ENCODE results near the gene ZYG11B.
"Not testable (repeated sequence)": the region's sequence is repeated elsewhere in the genome, so short reads cannot be mapped to it uniquely, and the experiment has no call there.

Gene ZYG11B

GRCh38 chr1:52759908-52760307 is 33.7 kb downstream of the ZYG11B start:
- no peak for DNase-seq

- DNase-seq = no peak
Measured at GRCh38 chr1:52767596-52768280, 41.5 kb downstream of the ZYG11B start.

- no peak for DNase-seq
Measured at GRCh38 chr1:52769346-52770033, 43.2 kb downstream of the ZYG11B start.

DNA sequence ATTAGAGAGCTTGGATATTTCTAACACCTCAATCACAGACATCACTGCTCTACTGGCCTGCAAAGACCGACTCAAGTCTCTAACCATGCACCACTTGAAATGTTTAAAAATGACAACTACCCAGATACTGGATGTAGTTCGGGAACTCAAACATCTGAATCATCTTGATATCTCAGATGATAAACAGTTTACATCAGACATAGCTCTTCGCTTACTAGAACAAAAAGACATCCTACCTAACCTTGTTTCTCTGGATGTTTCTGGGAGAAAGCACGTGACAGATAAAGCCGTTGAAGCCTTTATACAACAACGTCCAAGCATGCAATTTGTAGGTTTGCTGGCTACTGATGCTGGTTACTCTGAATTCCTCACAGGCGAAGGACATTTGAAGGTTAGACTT is 45.1 kb downstream of the ZYG11B start:
- DNase-seq = no peak

GRCh38 chr1:52786148-52786547 is 59.9 kb downstream of the ZYG11B start:
- DNase-seq = no peak

- not testable (repeated sequence) for DNase-seq
Measured at GRCh38 chr1:52790429-52790828, 64.2 kb downstream of the ZYG11B start.

DNA sequence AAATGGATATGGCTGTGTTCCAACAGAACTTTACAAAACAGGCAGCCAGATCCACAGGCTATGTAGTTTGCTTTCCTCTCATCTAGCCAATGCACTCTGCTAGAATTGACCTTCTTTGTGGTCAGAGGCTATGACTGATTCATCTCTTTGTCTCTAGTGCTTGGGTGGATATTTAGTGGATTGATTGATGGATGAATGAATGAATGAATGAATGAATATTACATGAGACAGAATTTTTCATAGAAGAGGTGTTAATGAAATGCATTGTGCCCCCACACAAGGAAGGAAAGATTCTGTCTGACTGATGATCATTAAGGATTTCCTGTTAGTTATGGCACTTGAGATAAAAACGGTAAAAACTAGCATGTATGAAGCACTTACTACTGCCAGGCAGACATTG is 65.8 kb downstream of the ZYG11B start:
- DNase-seq = no peak

- DNase-seq = not testable (repeated sequence)
Measured at GRCh38 chr1:52793717-52794116, 67.5 kb downstream of the ZYG11B start.

GRCh38 chr1:52795464-52795863 is 69.2 kb downstream of the ZYG11B start:
- no peak for DNase-seq

DNA sequence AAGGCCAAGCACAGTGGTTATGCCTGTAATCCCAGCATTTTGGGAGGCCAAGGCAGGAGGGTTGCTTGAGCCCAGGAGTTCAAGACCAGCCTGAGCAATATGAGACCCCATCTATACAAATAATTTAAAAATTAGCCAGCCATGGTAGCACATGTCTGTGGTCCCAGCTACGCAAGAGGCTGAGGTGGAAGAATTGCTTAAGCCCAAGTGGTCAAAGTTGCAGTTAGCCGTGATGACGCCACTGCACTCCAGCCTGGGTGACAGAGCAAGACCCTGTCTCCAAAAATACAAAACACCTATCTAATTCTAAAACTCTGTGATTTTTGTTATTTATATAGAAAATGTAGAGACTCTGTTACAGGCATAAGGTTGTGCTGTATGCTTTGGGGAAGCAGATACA is 72.1 kb downstream of the ZYG11B start:
- no peak for DNase-seq

- DNase-seq = no peak
Measured at GRCh38 chr1:52801011-52801410, 74.8 kb downstream of the ZYG11B start.

DNA sequence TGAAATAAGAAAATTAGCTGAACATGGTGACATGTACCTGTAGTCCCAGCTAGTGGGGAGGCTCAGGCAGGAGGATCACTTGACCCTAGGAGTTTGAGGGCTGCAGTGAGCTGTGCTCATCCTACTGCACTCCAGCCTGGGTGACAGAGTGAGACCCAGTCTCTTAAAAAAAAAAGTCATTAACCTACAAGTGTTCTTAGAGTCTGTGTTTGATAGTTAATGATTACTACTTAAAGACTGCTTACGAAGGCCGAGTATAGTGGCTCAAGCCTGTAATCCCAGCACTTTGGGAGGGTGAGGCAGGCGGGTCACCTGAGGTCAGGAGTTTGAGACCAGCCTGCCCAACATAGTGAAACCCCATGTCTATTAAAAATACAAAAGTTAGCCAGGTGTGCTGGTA is 77.8 kb downstream of the ZYG11B start:
- DNase-seq = not testable (repeated sequence)

DNA sequence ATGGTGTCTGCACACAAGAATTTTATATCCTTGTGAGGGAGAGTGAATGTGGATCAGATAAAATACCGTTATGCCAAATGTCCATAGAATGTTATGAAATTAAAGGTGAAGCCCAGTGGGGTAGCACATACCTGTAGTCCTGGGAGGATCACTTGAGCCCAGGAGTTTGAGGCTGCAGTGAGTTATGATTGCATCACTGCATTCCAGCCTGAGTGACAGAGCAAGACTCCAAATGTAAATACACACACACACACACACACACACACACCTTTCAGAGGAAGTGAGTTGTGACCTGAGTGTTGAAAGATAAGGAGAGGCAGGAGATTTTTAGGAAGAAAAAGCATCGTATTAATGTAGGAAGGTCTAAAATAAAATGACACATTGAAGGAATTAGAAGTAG is 88.2 kb downstream of the ZYG11B start:
- DNase-seq = no peak

DNA sequence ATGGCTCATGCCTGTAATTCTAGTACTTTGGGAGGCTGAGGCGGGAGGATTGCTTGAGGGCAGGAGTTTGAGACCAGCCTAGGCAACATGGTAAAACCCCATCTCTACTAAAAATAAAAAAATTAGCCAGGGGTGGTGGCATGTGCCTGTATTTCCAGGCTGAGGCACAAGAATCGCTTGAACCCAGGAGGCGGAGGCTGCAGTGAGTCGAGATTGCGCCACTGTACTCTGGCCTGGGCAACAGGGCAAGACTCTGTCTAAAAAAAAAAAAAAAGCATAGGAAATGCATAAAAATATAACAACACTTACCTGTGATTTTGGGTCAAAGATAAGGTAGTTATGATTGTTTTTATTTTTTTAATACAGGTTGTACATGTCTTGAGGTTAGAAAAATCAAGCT is 94.6 kb downstream of the ZYG11B start:
- not testable (repeated sequence) for DNase-seq

- no peak for DNase-seq
Measured at GRCh38 chr1:52825868-52826267, 99.6 kb downstream of the ZYG11B start.

GRCh38 chr1:52834798-52835197 is 108.5 kb downstream of the ZYG11B start:
- DNase-seq = no peak

- DNase-seq = no peak
Measured at GRCh38 chr1:52836035-52836434, 109.8 kb downstream of the ZYG11B start.

DNA sequence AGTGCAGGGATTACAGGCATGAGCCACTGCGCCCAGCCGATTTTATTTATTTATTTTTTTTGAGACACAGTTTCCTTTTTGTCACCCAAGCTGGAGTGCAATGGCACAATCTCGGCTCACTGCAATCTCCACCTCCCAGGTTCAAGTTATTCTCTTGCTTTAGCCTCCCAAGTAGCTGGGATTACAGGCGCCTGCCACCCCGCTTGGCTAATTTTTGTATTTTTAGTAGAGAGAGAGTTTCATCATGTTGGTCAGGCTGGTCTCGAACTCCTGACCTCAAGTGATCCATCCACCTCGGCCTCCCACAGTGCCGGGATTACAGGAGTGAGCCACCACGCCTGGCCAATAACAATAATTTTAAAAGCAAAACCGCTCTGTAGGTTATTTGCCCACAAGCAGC is 112.9 kb downstream of the ZYG11B start:
- DNase-seq = not testable (repeated sequence)

DNA sequence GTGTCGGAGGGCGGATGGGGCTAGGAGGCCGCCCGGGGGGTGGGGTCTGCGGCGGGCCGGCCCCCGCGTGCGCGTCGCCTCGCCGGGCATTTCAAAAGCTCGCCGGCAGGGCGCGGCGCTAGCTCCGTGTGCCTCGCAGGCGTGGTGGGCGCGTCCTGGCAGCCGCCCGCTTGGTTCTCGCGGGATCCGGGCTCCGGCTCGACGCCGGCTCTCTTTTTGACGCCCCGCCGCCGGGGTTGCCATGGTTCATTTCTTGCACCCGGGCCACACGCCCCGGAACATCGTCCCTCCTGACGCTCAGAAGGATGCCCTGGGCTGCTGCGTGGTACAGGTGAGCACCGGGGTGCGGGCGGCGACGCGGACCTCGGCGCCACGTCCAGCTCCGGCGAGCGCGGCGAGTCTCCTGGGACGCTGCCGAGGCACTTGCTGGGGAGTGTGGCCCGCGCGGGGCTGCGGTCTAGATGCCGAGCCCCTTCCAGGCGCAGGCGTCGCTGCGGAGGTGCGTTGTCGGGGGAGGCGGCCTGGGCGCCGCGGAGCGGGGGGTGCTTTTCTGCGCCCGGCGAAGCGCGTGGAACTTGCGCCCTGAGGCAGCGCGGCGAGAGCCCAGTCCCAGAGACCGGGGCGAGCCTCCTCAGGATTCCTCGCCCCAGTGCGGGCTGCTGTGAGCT is 116.5 kb downstream of the ZYG11B start, which contains the start of gene ZYG11A:
TSS of gene ZYG11A (plus strand) at position 118 of the 668 bp plus-strand sequence. CDS start at position 242, 124 bp downstream.
- DNase-seq = peak; percentile 78

- DNase-seq = not testable (repeated sequence)
Measured at GRCh38 chr1:52845119-52845518, 118.9 kb downstream of the ZYG11B start.

DNA sequence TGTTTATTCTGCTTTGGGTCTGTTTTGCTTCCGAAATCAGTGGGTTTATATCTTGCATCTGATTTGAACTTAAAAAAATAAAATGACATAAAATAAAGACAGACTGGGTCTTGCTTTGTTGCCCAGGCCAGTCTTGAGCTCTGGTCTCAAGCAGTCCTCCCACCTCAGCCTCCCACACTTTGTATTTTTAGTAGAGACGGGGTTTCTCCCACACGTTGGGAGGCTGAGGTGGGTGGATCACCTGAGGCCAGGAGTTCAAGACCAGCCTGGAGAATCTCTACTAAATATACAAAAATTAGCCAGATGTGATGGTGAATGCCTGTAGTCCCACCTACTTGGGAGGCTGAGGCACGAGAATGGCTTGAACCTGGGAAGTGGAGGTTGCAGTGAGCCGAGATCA is 122.2 kb downstream of the ZYG11B start:
- DNase-seq = no peak

- DNase-seq = no peak
Measured at GRCh38 chr1:52850951-52851350, 124.7 kb downstream of the ZYG11B start.

- DNase-seq = no peak
Measured at GRCh38 chr1:52852854-52853253, 126.6 kb downstream of the ZYG11B start.

- no peak for DNase-seq
Measured at GRCh38 chr1:52855584-52855983, 129.3 kb downstream of the ZYG11B start.
